HK-2 (cell line): ENCODE measurements around the gene GPR132.
"Not testable (repeated sequence)": the region's sequence is repeated elsewhere in the genome, so short reads cannot be mapped to it uniquely, and the experiment has no call there.

Experiments
- DNase-seq: peaks from one replicate; pipeline ENCODE4 v3.0.0-alpha.2; 2018; ENCODE audit not compliant: unreplicated experiment

The GPR132 gene

GRCh38 chr14:105042813-105043212, 22.4 kb downstream of the GPR132 start:
- no peak for DNase-seq

GRCh38 chr14:105041841-105042765, 23.1 kb downstream of the GPR132 start:
- DNase-seq: no peak

DNA sequence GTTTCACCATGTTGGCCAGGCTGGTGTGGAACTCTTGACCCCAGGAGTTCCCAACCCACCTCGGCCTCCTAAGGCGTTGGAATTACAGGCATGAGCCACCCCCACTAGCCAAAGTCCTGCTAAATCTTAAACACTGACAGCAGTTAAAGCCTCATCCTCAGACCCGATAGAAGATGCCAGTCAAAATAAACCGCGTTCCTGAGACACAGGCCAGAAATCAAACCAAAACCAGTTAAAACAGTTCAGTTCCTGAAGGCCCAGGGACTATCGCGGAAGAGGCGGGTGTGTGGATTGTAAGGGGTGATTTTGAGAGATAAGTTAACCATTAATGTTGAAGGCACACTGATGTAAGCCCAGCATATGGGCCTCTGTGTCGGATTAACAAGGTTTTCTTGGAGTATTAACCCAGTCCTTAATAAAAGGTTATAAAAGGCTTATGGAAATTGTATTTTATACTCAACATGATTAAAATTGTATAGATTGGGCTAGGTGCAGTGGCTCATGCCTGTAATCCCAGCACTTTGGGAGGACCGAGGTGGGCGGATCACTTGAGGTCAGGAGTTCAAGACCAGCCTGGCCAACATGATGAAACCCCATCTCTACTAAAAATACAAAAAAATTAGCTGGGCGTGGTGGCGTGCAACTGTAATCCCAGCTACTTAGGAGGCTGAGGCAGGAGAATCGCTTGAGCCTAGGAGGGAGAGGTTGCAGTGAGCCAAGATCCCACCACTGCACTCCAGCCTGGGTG, 25.6 kb downstream of the GPR132 start:
- peak; percentile 27 for DNase-seq

DNA sequence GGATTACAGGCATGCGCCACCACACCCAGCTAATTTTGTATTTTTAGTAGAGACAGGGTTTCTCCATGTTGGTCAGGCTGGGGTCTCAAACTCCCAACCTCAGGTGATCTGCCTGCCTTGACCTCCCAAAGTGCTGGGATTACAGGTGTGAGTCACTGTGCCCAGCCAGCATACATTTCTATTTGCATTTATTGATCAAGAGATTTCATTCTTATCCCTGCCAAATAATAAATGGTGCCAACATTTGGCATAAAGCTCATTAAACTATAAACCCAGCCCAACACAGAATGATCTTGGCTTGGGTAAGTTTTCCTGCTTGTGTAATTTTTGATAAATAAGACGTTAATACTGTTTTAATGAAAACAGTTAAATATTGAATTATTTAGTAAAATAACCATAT, 29.6 kb downstream of the GPR132 start:
- DNase-seq: not testable (repeated sequence)

GRCh38 chr14:105034315-105035039, 30.8 kb downstream of the GPR132 start:
- DNase-seq: no peak

- DNase-seq: not testable (repeated sequence)
These were observed 31.8 kb downstream of the GPR132 start for GRCh38 chr14:105033412-105033900.

- DNase-seq: not testable (repeated sequence)
These were observed 32.8 kb downstream of the GPR132 start for GRCh38 chr14:105032451-105032901.

- DNase-seq: no peak
These were observed 34.3 kb downstream of the GPR132 start for GRCh38 chr14:105030836-105031396.

- DNase-seq: no peak
These were observed 35.0 kb downstream of the GPR132 start for GRCh38 chr14:105030194-105030593.

GRCh38 chr14:105029402-105029801, 35.8 kb downstream of the GPR132 start:
- DNase-seq: no peak

DNA sequence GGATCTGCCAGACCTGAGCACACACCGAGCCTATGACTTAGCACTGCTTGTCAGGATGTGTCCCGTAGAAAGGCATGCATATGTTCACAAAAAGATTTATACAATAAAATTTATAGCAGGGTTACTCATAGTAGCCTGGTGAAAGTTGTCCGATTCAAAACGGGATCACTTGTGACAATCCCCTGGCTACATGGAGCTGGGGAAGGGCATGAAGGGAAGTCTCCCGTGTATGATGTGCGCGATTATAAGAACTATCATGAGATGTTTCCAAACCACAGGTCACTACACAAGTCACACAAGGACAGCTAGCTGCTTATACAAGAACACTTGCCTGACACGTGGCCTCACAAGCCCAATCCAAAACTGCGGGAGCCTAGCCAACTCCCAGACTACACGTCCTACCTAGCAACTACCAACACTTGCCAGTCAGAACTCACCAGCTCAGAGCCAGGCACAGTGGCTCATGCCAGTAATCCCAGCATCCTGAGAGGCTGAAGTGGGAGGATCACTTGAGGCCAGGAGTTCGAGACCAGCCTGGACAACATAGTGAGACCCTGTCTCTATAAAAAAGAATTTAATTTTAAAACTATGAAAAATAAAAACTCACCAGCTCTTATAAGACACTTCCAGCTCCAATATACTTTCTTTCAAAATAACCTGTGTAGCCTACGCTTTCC, 36.8 kb downstream of the GPR132 start:
- DNase-seq: no peak

GRCh38 chr14:105027718-105028117, 37.5 kb downstream of the GPR132 start:
- not testable (repeated sequence) for DNase-seq

DNA sequence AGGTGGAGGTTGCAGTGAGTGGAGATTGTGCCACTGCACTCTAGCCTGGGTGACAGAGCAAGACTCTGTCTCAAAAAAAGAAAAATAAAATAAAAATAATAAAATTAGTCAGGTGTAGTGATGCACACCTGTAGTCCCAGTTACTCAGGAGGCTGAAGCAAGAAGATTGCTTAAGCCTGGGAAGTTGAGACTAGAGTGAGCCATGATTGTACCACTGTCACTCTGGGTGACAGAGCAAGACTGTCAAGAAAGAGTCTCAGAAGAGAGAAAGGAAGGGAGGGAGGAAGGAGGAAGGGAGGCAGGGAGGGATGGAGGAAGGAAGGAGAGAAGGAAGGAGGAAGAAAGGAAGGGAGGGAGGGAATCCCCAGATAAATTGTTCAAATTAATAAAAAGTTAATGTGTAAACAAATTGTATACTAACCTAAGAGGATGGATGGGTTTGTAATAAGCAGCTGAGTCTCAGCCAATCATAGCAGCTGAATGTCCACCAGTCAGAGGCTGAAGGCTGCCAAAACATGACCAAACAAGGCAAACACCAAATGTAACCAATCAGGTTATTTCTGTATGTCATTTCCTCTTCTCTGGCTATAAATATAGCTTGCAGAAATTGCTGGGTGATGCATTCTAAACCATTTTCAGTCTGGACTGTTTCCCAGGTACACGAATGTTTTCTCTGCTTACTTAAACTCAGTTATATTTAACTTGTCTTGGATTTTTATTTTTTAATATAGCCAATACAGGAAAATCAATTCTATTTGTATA, 38.2 kb downstream of the GPR132 start:
- DNase-seq: no peak

DNA sequence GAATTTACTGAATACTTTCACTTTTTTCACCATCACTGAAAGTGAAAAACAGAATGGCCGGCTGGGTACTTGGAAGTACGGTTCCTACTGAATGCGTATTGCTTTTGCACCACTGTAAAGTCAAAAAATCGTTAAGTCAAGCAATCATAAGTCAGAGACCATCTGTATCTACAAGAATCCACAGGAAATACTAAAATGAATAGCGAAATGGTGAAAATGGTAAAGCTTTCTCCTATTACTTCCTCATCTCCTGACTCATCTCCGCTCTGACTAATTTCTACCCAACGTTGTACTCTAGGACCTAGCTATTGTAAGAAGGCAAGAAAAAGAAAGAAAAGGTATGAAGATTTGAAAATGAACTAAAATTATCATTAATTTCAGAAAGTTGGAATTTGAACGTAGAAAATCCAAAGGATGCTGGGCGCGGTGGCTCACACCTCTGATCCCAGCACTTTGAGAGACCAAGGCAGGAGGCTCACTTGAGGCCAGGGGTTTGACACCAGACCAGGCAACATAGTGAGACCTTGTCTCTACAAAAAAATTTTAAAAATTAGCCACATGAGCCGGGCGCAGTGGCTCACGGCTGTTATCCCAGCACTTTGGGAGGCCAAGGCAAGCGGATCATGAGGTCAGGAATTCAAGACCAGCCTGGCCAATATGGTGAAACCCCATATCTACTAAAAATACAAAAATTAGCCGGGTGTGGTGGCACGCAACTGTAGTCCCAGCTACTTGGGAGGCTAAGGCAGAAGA, 39.0 kb downstream of the GPR132 start:
- no peak for DNase-seq

- no peak for DNase-seq
These were observed 39.8 kb downstream of the GPR132 start for GRCh38 chr14:105025429-105025828.

DNA sequence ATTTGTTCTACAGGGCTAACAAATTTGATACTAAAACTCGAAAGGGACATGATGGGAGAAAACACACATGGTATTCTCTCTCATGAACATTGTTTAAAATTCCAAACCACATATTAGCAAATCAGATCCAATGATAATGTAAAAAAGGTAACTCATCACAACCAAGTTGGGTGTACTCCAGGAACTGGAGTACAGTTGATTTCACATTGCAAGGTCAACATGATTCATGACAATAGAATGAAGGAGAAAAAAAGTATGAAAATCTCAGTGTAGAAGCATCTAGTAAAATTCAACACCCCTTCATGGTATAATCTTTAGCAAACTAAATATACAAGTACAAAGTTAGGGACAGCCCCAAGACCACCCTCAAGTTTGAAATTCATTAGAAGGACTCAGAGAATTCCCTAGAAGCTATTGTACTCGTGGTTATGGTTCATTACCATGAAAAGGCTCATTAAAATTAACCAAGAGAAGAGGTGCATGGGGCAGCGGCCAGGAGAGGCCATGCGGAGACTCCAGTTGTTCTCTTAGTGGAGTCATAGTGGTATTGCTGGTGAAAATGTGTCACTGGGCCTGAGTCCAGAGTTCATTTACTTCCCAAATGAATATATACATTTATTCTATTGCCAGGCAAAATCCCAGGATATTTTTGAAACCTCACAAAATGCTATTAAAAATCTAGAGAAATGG, 41.3 kb downstream of the GPR132 start:
- no peak for DNase-seq

- DNase-seq: no peak
These were observed 42.1 kb downstream of the GPR132 start for GRCh38 chr14:105023144-105023543.

DNA sequence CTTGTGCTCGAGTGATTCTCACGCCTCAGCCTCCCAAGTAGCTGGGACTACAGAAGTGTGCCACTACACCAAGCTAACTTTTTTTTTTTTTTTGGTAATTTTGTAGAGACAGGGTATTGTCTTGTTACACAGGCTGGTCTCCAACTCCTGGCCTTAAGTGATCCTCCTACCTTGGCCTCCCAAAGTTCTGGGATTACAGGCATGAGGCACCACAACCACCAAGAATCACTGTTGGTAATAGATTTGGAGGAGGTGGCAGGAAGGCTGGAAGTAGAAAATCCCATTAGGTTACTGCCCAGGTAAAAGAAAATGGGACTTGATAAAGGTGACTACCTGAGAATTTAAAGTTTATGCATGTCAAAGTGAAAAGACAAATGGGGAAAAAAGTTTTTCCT, 43.0 kb downstream of the GPR132 start:
- DNase-seq: no peak
